H1 (cell line): ENCODE measurements around the gene TSPAN3.

ENCODE experiments used
- CTCF ChIP-seq, 3 experiments: IDR thresholded peaks; 1 replicate in 2 of 3; 2 replicates in 1 of 3; pipeline versions ENCODE4 v1.5.1 to v1.6.1; 2011; ENCODE audit warnings: low read length in 3 of 3, mild to moderate bottlenecking in 3 of 3, inconsistent platforms in 2 of 3, low read depth in 1 of 3, moderate library complexity in 1 of 3; ENCODE audit not compliant: insufficient read depth in 1 of 3; ENCODE audit errors: control extremely low read depth in 1 of 3
- EP300 ChIP-seq, 2 experiments: IDR thresholded peaks; 1 replicate in 1 of 2; 2 replicates in 1 of 2; pipeline ENCODE4 v1.6.1; 2011 to 2012; ENCODE audit warnings: low read depth in 2 of 2, low read length in 2 of 2, mild to moderate bottlenecking in 2 of 2, borderline replicate concordance in 1 of 2, inconsistent platforms in 1 of 2, moderate library complexity in 1 of 2
- JUN ChIP-seq: IDR thresholded peaks from 2 replicates; pipeline ENCODE4 v1.6.1; 2011; ENCODE audit warnings: low read depth, mild to moderate bottlenecking, improper control_type of control experiment, low read length
- TAF1 ChIP-seq: IDR thresholded peaks from 2 replicates; pipeline ENCODE4 v1.6.1; 2011; ENCODE audit warnings: mild to moderate bottlenecking, low read depth, low read length

- TF ChIP-seq TAF1 (no peak), EP300 (IDR thresholded peaks at IDR 0.05; ENCODE audit: borderline replicate concordance in 1 of 2, low read depth in 2 of 2, low read length in 2 of 2) (no peak), JUN (no peak), CTCF (IDR thresholded peaks at IDR 0.05; ENCODE audit: control extremely low read depth in 1 of 3, insufficient read depth in 1 of 3, low read depth in 1 of 3, low read length in 3 of 3) (no peak)
Observed at GRCh38 chr15:76994001-76994400, 76.9 kb downstream of the TSPAN3 start.
